ENCODE data around the gene PMIS2.

The PMIS2 gene

GRCh38 chr19:35556846-35557538, 29.0 kb upstream of the PMIS2 start:
- no peak for DNase-seq

GRCh38 chr19:35557539-35558399, 28.2 kb upstream of the PMIS2 start:
- peak; percentile 69 for DNase-seq

GRCh38 chr19:35558400-35559280, 27.3 kb upstream of the PMIS2 start:
- DNase-seq, result no peak

GRCh38 chr19:35559281-35559659, 26.7 kb upstream of the PMIS2 start:
- no peak for DNase-seq

GRCh38 chr19:35559781-35560180, 26.2 kb upstream of the PMIS2 start:
- DNase-seq, result no peak

- no peak for DNase-seq
Measured at GRCh38 chr19:35560271-35560670, 25.7 kb upstream of the PMIS2 start.

DNA sequence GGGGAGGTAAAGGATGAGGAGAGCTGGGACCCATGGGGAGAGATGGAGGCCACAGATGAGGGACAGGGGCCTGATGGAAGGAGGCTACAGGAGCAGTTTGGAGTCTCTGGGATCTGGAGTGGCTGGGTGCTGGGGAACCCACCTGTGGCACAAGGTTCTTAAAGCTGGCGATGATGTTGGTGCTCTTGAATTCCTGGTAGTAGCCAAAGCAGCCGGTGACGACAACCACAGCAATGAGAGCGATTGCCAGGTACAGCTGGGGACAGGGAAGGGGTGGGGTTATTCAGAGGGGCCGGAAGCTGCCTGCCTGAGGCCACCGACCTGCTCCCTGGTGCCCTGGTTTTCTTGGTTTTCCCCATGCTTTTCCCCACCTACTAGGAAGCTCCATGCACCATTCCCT, 25.3 kb upstream of the PMIS2 start:
- DNase-seq, result no peak

- DNase-seq, result no peak
Measured at GRCh38 chr19:35561436-35561835, 24.5 kb upstream of the PMIS2 start.

GRCh38 chr19:35562336-35562735, 23.6 kb upstream of the PMIS2 start:
- no peak for DNase-seq

DNA sequence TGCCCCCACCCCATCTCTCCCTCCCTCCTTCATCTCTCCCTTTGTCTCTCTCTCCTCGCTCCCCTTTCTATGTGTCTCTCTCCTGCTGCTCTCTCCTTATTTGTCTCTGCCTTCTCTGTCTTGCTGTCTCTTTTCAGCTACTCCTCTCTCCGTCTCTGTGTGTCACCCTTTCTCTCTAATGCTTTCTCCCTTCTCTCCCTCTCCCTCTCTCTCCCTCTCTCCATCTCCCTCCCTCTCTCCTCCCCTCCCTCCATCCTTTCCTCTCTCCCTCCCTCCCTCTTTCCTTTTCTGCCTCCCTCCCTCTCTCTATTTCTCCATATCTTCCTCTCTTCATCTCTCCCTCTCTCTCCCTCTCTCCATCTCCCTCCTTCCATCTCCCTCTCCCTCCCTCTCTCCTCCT, 23.2 kb upstream of the PMIS2 start:
- DNase-seq, result no peak

DNA sequence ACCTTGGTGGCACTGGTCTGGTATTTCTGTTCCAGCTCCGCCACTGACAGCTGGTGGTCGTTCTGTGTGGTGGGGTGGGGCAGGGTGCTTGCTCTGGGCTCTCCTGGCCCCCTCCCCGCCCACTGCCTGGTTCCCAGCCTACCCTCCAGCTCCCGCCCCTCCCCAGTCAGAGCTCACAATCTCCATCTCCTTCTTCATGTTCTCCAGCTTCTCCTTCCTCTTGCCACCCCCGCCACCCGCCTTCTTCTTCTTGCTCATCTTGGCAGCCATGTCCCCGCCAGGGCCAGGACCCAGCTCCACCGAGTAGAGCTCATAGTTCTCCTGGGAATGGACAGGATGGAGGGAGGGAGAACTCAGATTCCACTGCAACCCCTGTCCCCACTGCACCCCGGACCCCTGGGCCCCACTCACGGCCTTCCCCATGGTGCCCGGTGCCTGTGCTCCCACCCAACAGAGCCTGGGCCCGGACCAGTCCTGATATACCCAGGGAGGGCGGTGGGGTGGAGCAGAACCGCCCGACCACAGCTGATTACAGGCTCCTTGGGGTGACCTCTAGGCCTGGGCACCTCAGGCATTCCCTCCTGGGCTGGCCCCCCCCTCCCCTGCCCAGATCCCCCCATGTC, 22.7 kb upstream of the PMIS2 start, which contains the start of gene ATP4A:
TSS of gene ATP4A (minus strand) at position 452 of the 623 bp plus-strand sequence. CDS start at position 423, 29 bp downstream.
- no peak for DNase-seq

DNA sequence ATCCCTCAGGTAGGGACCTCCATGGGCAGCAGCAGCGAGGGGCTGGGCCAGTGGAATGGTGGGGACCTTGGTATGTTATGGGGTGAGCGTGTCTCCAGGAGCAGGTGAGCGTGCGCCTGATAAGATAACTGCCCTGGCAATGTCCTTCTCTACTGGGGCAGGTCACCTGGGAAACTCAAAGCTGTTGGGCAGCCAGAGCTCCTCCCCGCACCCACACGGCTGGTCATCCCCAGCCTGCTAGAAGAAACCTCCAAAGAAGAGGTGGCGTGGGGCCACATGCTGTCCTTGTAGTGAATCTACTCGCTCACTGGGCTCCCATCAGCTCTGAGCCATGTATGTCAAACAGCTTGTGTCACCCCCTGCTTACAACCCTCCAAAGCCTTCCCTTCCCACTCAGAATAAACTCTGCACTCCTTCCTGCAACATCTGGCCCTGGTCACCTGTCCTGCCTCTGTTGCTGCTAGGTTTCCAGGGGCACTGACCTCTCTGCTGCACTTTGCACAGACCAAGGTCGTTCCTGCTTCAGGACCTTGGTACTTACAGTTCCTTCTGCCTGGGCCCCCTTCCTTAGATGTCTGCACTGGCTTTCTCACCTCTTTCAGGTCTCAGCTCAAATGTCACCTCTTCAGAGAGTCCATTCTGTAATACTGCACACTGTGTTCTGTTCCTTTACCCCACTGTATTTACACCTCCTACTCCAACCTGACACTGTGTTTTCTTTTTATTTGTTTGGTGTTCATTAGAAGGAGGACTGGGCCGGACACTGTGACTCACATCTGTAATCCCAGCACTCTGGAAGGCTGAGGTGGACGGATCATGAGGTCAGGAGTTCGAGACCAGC, 20.7 kb upstream of the PMIS2 start:
- DNase-seq, result no peak

DNA sequence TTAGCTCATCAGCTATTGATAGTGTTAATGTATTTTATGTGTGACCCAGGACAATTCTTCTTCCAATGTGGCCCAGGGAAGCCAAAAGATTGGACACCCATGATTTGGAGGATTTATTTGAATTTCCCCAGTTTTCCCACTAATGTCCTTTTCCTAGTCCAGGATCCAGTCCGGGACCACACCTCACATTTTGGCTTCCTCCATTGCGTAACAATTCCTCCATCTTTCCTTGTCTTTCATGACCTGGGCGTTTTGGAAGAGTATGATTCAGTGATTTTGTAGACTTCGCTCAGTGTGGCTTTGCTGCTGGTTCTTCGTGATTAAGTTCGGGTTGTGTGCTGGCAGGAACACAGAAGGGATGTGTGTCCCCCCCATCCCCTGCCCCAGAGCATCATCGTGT, 19.2 kb upstream of the PMIS2 start:
- no peak for DNase-seq

GRCh38 chr19:35569281-35569781, 16.6 kb upstream of the PMIS2 start:
- DNase-seq, result no peak

GRCh38 chr19:35571406-35571965, 14.5 kb upstream of the PMIS2 start:
- no peak for DNase-seq

- no peak for DNase-seq
Measured at GRCh38 chr19:35577918-35578317, 8.1 kb upstream of the PMIS2 start.

GRCh38 chr19:35578707-35579106, 7.3 kb upstream of the PMIS2 start:
- no peak for DNase-seq

DNA sequence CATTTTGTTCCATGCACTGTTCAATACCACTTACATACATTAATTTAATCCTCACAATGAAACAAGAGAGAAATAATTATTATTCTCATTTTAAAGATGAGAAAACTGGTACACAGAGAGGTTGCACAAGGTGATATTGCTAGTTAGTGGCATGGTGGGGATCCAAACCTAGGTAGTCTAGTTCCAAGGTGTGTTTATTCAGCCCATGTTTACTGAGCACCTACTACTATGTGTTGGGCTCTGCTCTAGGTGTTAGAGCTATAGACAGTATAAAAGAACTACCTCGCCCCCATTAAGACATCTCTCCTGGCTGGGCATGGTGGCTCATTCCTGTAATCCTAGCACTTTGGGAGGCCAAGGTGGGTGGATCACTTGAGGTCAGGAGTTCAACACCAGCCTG, 3.2 kb upstream of the PMIS2 start:
- no peak for DNase-seq

- DNase-seq, result no peak
Measured at GRCh38 chr19:35587321-35587720, 1.3 kb downstream of the PMIS2 start.

DNA sequence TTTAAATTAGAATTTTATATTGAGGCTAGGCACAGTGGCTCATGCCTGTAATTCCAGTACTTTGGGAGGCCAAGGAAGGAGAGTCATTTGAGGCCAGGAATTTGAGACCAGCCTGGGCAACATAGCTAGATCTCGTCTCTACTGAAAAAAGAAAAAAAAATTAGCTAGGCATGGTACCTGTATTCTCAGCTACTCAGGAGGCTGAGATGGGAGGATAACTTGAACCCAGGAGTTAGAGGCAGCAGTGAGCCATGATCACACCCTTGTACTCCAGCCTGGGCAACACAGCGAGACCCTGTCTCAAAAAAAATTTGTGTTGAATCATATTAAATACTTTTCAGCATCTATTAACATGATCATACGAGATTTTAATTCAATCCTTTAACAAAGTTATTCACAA, 4.9 kb downstream of the PMIS2 start:
- DNase-seq, result no peak

DNA sequence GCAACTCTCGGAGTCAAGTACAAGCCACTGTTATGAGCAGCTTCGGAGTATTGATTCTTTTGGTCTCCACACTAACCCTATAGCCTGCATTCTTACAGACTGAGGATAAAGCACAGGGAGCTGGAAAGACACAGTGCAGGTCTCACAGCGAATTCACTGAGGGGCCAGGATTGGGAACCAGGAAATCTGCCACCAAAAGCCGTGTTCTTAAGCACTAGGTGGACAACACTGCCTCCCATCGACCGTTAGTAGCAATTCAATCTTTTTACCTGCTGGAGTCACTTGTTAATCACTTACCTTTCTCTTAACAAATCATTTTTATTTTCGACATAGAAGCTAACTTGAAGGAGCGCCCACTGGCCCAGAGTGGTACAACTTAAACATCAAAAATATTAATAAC, 6.3 kb downstream of the PMIS2 start:
- DNase-seq, result no peak
